Fibroblast of mammary gland (primary cell): ENCODE measurements around the gene HAUS3.
A peak's percentile ranks its signal among the peaks of the same experiment; 100 is the strongest.

Experiments
- DNase-seq: peaks from one replicate; pipeline ENCODE4 v3.0.0-alpha.2; 2010; ENCODE audit warnings: low read depth
- H3K4me3 ChIP-seq: 2 replicates; pipeline ENCODE4 v1.5.1; 2011; ENCODE audit warnings: low read depth, mild to moderate bottlenecking, low read length, moderate library complexity; ENCODE audit not compliant: control insufficient read depth
- CTCF ChIP-seq: conservative IDR thresholded peaks from 2 replicates; pipeline ENCODE4 v1.5.1; 2011; ENCODE audit warnings: low read depth, low read length, inconsistent platforms; ENCODE audit not compliant: control insufficient read depth, insufficient read depth

The HAUS3 gene

DNA sequence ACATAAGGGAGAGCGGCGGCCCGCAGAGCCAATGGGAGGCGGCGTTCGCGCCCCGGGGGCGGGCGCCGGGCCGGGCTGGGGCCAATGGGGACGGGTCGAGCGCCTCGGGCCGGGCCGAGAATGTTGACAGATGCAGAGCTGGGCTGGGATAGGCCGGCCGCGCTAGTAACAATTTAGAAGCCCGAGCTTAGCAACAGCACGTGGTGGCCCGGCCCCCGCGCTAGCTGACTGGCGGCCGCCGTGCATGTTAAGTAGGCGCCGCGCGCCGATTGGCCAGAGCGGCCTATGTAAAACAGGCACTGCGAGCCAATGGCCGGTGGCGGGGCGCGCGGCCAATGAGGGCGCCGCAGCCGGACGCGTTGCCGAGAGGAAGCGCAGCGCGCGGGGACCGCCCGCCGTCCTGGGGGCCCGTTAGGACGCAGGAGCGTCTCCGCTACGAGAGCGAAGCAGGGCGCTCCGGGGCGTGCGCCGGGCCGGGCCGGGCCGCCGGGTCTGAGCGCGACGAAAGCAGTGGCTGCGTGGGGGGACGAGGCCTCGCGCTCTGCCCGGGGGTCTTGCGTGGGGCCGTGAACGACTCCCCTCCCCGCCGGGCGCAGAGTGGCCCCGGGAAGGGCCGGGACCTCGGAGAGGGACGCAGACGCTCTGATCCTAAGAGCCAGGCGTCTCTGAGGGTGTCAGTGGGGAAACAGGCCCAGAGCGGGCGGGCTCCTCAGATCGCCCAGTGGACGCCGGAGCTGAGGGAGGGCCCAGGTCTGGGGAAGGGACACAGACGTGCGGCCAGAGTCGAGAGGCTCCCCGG, 20.4 kb upstream of the HAUS3 start:
- H3K4me3 ChIP-seq, result peak overlapping the region; percentile 55
- TF ChIP-seq CTCF, result no peak
- DNase-seq, result peak; percentile 99

GRCh38 chr4:2261853-2262144, 19.9 kb upstream of the HAUS3 start, which contains the start of gene MXD4:
Gene MXD4, minus strand, starts transcription at chr4:2262109. Its CDS starts 129 bp downstream, at chr4:2261980.
- no peak for TF ChIP-seq CTCF
- H3K4me3 ChIP-seq, result peak within 1 kb of the TSS; percentile 83
- DNase-seq, result no peak

GRCh38 chr4:2261110-2261852, 19.4 kb upstream of the HAUS3 start:
- DNase-seq, result peak; percentile 39
- TF ChIP-seq CTCF, result no peak
- peak overlapping the region; percentile 83 for H3K4me3 ChIP-seq

DNA sequence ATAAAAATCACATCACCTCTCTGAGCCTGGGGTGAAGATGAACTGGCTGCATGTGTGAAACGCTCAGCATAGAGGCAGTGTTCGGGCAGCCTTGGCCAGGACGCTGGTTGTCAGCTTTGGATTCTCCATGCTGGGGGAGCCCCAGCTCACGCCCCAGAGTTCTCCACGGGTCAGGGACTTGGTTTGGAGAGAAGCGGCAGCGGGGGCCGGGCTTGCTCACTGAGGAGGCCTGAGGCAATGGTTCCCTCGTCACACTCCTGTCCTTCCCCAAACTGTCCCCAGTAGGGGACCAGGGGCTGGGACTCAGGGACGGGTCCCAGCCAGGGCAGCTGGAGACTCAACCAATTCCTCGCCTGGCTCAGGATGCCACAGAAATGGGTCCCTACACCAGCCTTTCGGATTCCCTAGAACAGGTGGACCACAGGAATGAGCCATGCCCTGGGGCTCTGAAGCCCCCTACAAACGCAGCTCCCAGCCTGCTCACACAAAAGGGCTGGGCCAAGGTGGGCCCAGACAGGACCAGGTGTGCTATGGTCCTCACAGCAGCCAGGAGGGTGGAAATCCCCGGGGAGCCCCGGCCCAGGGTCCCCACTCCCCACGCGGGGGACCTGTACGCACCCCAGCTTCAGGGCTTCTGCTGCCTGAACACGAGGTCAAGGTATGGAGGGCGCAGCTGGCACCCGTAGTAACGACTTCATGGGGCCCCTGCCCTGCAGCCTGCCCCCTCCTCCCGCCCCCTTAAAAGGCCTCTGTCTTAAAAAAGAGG, 18.6 kb upstream of the HAUS3 start:
- no peak for TF ChIP-seq CTCF
- peak overlapping the region; percentile 83 for H3K4me3 ChIP-seq
- no peak for DNase-seq

- peak overlapping the region; percentile 83 for H3K4me3 ChIP-seq
- no peak for DNase-seq
- no peak for TF ChIP-seq CTCF
These were observed 17.8 kb upstream of the HAUS3 start for GRCh38 chr4:2259541-2260343.

- no peak for TF ChIP-seq CTCF
- H3K4me3 ChIP-seq, result peak overlapping the region; percentile 83
- DNase-seq, result no peak
These were observed 17.2 kb upstream of the HAUS3 start for GRCh38 chr4:2259036-2259540.
